ENCODE results near the gene KIAA0930.

The KIAA0930 gene

GRCh38 chr22:45150139-45150538 lies 90.6 kb downstream of the KIAA0930 start:
- Histone ChIP-seq H3K4me1 (ENCODE audit: control insufficient read depth, insufficient read depth, low read length) (no peaks in the 10 kb centered on the region), H3K36me3 (ENCODE audit: control insufficient read depth in 2 of 2, insufficient read depth in 1 of 2, low read length in 2 of 2) (peaks cover 0 to 5% of the 10 kb centered on the region in 2 experiments; a peak in 1 of 3 replicates), H3K27ac (ENCODE audit: extremely low read depth, low read depth, low read length) (no peak overlapping the region), H3K4me3 (ENCODE audit: low read depth, low read length) (no peak overlapping the region), H3K9me3 (ENCODE audit: control insufficient read depth, insufficient read depth, low read depth, low read length) (no peaks in the 10 kb centered on the region)
- CTCF ChIA-PET: interaction anchor here (1.2 kb wide), 1 partner anchor 10 kb away, joined by 6 read pairs; no protein-coding TSS in a partner anchor
- POLR2A ChIA-PET: interaction anchor here (0.6 to 1.0 kb wide), 2 partner anchors 13 to 16 kb away, joined by 3 to 4 read pairs; partner anchors contain the start of gene NUP50
- TF ChIP-seq ZNF280D (tag by site-specific recombination; IDR thresholded peaks at IDR 0.05) (no peak), SALL2 (tag by site-specific recombination; IDR thresholded peaks at IDR 0.05; ENCODE audit: borderline replicate concordance) (no peak), ZNF10 (tag by site-specific recombination; IDR thresholded peaks at IDR 0.05) (no peak), ZNF692 (tag by site-specific recombination; IDR thresholded peaks at IDR 0.05) (no peak), ZNF621 (tag by site-specific recombination; IDR thresholded peaks at IDR 0.05) (no peak), SP3 (tag by site-specific recombination; IDR thresholded peaks at IDR 0.05) (no peak), ZNF266 (tag by site-specific recombination; IDR thresholded peaks at IDR 0.05; ENCODE audit: low read depth) (no peak), ZNF610 (tag by site-specific recombination; IDR thresholded peaks at IDR 0.05; ENCODE audit: borderline replicate concordance) (no peak), ZNF521 (tag by site-specific recombination; IDR thresholded peaks at IDR 0.05) (no peak), ZSCAN23 (tag by site-specific recombination; IDR thresholded peaks at IDR 0.05) (no peak), ZNF704 (tag by site-specific recombination; IDR thresholded peaks at IDR 0.05) (no peak), KLF16 (tag by site-specific recombination; IDR thresholded peaks at IDR 0.05) (no peak), HOXD13 (CRISPR knock-in tag; IDR thresholded peaks at IDR 0.05; ENCODE audit: borderline replicate concordance) (no peak)

GRCh38 chr22:45149671-45150070 lies 91.0 kb downstream of the KIAA0930 start:
- CTCF ChIA-PET: interaction anchor here (1.2 kb wide), 1 partner anchor 10 kb away, joined by 6 read pairs; no protein-coding TSS in a partner anchor
- peaks cover 0 to 5% of the 10 kb centered on the region in 2 experiments; a peak in 1 of 3 replicates for H3K36me3 ChIP-seq (ENCODE audit: control insufficient read depth in 2 of 2, insufficient read depth in 1 of 2, low read length in 2 of 2)
- no peak for TF ChIP-seq ZNF571 (tag by site-specific recombination; IDR thresholded peaks at IDR 0.05)
- no peak for TF ChIP-seq ZNF488 (tag by site-specific recombination; IDR thresholded peaks at IDR 0.05)
- TF ChIP-seq BCL6B (tag by site-specific recombination; IDR thresholded peaks at IDR 0.05): no peak
- no peak for TF ChIP-seq BCL11B (tag by site-specific recombination; IDR thresholded peaks at IDR 0.05; ENCODE audit: low read depth)
- TF ChIP-seq BCL11A (tag by site-specific recombination; IDR thresholded peaks at IDR 0.05; ENCODE audit: low read depth): no peak
- TF ChIP-seq ZNF138 (tag by site-specific recombination; IDR thresholded peaks at IDR 0.05; ENCODE audit: borderline replicate concordance): no peak
- no peak for TF ChIP-seq SCRT1 (tag by site-specific recombination; IDR thresholded peaks at IDR 0.05; ENCODE audit: borderline replicate concordance)
- no peak for TF ChIP-seq ZNF785 (tag by site-specific recombination; IDR thresholded peaks at IDR 0.05)
- TF ChIP-seq ZNF777 (tag by site-specific recombination; IDR thresholded peaks at IDR 0.05; ENCODE audit: borderline replicate concordance): no peak
- no peak for TF ChIP-seq ZNF114 (tag by site-specific recombination; IDR thresholded peaks at IDR 0.05)
- TF ChIP-seq ZNF792 (tag by site-specific recombination; IDR thresholded peaks at IDR 0.05): no peak
- no peak for TF ChIP-seq ZNF391 (tag by site-specific recombination; IDR thresholded peaks at IDR 0.05; ENCODE audit: borderline replicate concordance, low read depth)
- no peak for TF ChIP-seq SP2 (tag by site-specific recombination; IDR thresholded peaks at IDR 0.05)
- no peak for TF ChIP-seq IKZF3 (tag by site-specific recombination; IDR thresholded peaks at IDR 0.05)
- no peak for TF ChIP-seq ZNF214 (tag by site-specific recombination; IDR thresholded peaks at IDR 0.05; ENCODE audit: borderline replicate concordance)

More at GRCh38 chr22:45149671-45150070, 91.0 kb downstream of the KIAA0930 start:
- POLR2A ChIA-PET: interaction anchor here (0.6 to 1.0 kb wide), 3 partner anchors 10 to 16 kb away, joined by 3 to 4 read pairs (median 3); partner anchors contain the start of gene NUP50
- Histone ChIP-seq H3K4me3 (ENCODE audit: low read depth, low read length) (no peak overlapping the region), H3K4me1 (ENCODE audit: control insufficient read depth, insufficient read depth, low read length) (no peaks in the 10 kb centered on the region), H3K27ac (ENCODE audit: extremely low read depth, low read depth, low read length) (no peak overlapping the region), H3K9me3 (ENCODE audit: control insufficient read depth, insufficient read depth, low read depth, low read length) (no peaks in the 10 kb centered on the region)
